Lower leg skin (tissue), 4 donors: ENCODE results near the gene NR6A1. TPM values are rescaled to one million over a fixed set of nuclear protein-coding genes. Genes with fewer than 3 reads are reported as not detected.

Experiments used
- DNase-seq, 2 donors: peaks; one replicate each; pipeline ENCODE4 v3.0.0-alpha.2; 2019; ENCODE audit warnings: low spot score in 2 of 2
- H3K4me3 ChIP-seq: fragments of 200-600 bp; sonication (generic); 2 replicates; pipeline ENCODE4 v1.5.1; 2017; ENCODE audit warnings: mild to moderate bottlenecking, low read depth; ENCODE audit not compliant: poor library complexity, severe bottlenecking
- CTCF ChIP-seq, 3 donors: fragments of 450-650 bp; IDR thresholded peaks; one replicate each; pipeline ENCODE4 v1.5.1; 2016; ENCODE audit warnings: antibody characterized with exemption in 3 of 3, mild to moderate bottlenecking in 3 of 3, moderate library complexity in 2 of 3
- POLR2A ChIP-seq, 2 donors: fragments of 450-650 bp; IDR thresholded peaks; one replicate each; pipeline ENCODE4 v1.6.1; 2016 to 2017; ENCODE audit warnings: antibody characterized with exemption in 2 of 2, mild to moderate bottlenecking in 1 of 2, moderate library complexity in 1 of 2
- WGBS, 2 donors: methylation state at CpG; one replicate each; pipeline ENCODE4 v1.1.5; 2018; 5-methylcytosine and 5-hydroxymethylcytosine counted together
- intact Hi-C: fragments of 100-400 bp; cut with DNase I; formaldehyde crosslinking; loops from one replicate; pipeline ENCODE4 v1.15.0; 2023; ENCODE audit warnings: low total_unique reads
- total RNA-seq, 4 donors: library from RNA; depleted of rRNA; stranded (reverse); fragments of >200 nt; gene quantifications; one replicate each; pipeline ENCODE4 v1.1.0, GENCODE V29; 2016

NR6A1 gene
- total RNA-seq, 4 donors from 2014 or later, result 3.0 to 4.9 (median 3.8) TPM

GRCh38 chr9:124600407-124600806 lies 170.7 kb downstream of the NR6A1 start:
- TF ChIP-seq POLR2A (IDR thresholded peaks at IDR 0.05), result no peak
- no peak for TF ChIP-seq CTCF (IDR thresholded peaks at IDR 0.05)

GRCh38 chr9:124599121-124599795 lies 171.9 kb downstream of the NR6A1 start:
- 96 to 97% methylated on average over 39 of the region's 39 CpGs for WGBS, 2 donors
- intact Hi-C loops, result no loop called here
- TF ChIP-seq POLR2A (IDR thresholded peaks at IDR 0.05), result no peak
- no peak for TF ChIP-seq CTCF (IDR thresholded peaks at IDR 0.05)
- H3K4me3 ChIP-seq, result no peak overlapping the region
- no peak for DNase-seq

More at GRCh38 chr9:124600407-124600806, 170.7 kb downstream of the NR6A1 start:
- H3K4me3 ChIP-seq, result no peak overlapping the region
- intact Hi-C loops, result no loop called here
- DNase-seq, result no peak

- intact Hi-C loops, result no loop called here
- no peak overlapping the region for H3K4me3 ChIP-seq
- no peak for TF ChIP-seq POLR2A (IDR thresholded peaks at IDR 0.05)
- TF ChIP-seq CTCF (IDR thresholded peaks at IDR 0.05), result no peak
- no peak for DNase-seq
- 88 to 92% methylated on average over 5 of the region's 5 CpGs for WGBS, 2 donors
These were observed 173.1 kb downstream of the NR6A1 start for GRCh38 chr9:124598048-124598447.

GRCh38 chr9:124596172-124596839 lies 174.8 kb downstream of the NR6A1 start:
- intact Hi-C loops, result no loop called here
- no peak overlapping the region for H3K4me3 ChIP-seq
- no peak for DNase-seq
- TF ChIP-seq CTCF (IDR thresholded peaks at IDR 0.05) (no peak), POLR2A (IDR thresholded peaks at IDR 0.05) (no peak)
- 84 to 91% methylated on average over 6 of the region's 6 CpGs for WGBS, 2 donors

- no peak overlapping the region for H3K4me3 ChIP-seq
- intact Hi-C loops, result no loop called here
- TF ChIP-seq CTCF (IDR thresholded peaks at IDR 0.05), result no peak
- TF ChIP-seq POLR2A (IDR thresholded peaks at IDR 0.05), result no peak
- DNase-seq, result no peak
- WGBS, 2 donors, result 91 to 92% methylated on average over 7 of the region's 7 CpGs
These were observed 175.4 kb downstream of the NR6A1 start for GRCh38 chr9:124595743-124596142.
